Cardiac muscle cell (in vitro differentiated cells and primary cell): ENCODE measurements around the gene ACTR3. TPM values are rescaled to one million over a fixed set of nuclear protein-coding genes. Genes with fewer than 3 reads are reported as not detected.

Experiments used
- DNase-seq, 2 donors: peaks; one replicate each; pipeline versions ENCODE4 v3.0.0 to v3.0.0-alpha.2; 2010 to 2017; ENCODE audit warnings: low read depth in 1 of 2, low spot score in 1 of 2
- H3K27ac ChIP-seq: fragments of 200-600 bp; sonication (generic); 2 replicates; pipeline ENCODE4 v1.5.1; 2016
- H3K27me3 ChIP-seq: fragments of 200-600 bp; sonication (generic); 2 replicates; pipeline ENCODE4 v1.6.0; 2016; ENCODE audit warnings: control low read depth
- H3K36me3 ChIP-seq: fragments of 200-600 bp; sonication (generic); 2 replicates; pipeline ENCODE4 v1.5.1; 2016; ENCODE audit warnings: control low read depth
- H3K4me1 ChIP-seq: fragments of 200-600 bp; sonication (generic); 2 replicates; pipeline ENCODE4 v1.8.1; 2017; ENCODE audit warnings: low read depth, mild to moderate bottlenecking, mixed run types
- H3K4me3 ChIP-seq: fragments of 200-600 bp; sonication (generic); 2 replicates; pipeline ENCODE4 v1.5.1; 2016; ENCODE audit warnings: mild to moderate bottlenecking
- H3K9me3 ChIP-seq: fragments of 200-600 bp; sonication (generic); 2 replicates; pipeline ENCODE4 v1.5.1; 2017; ENCODE audit warnings: low read depth, mild to moderate bottlenecking, control low read depth
- polyA plus RNA-seq: library from polyadenylated mRNA; unstranded; fragments of >200 nt; fragmentation: Nextera tagmentation; extraction: Ambion mirVana; gene quantifications from 2 replicates; pipeline ENCODE4 v1.2.1, GENCODE V29; 2016
- total RNA-seq: library from RNA; depleted of rRNA; stranded (reverse); fragments of >200 nt; gene quantifications from 2 replicates; pipeline ENCODE4 v1.2.3, GENCODE V29; 2016
- TF ChIP-seq, protein P1 (sequence below): IDR thresholded peaks from 2 replicates; pipeline ENCODE4 v1.5.1; 2012; ENCODE audit warnings: low read depth, mild to moderate bottlenecking, low read length

ACTR3 gene
- total and polyA plus RNA-seq, 2 experiments from 2014 or later: 64.5 to 125 TPM

DNA sequence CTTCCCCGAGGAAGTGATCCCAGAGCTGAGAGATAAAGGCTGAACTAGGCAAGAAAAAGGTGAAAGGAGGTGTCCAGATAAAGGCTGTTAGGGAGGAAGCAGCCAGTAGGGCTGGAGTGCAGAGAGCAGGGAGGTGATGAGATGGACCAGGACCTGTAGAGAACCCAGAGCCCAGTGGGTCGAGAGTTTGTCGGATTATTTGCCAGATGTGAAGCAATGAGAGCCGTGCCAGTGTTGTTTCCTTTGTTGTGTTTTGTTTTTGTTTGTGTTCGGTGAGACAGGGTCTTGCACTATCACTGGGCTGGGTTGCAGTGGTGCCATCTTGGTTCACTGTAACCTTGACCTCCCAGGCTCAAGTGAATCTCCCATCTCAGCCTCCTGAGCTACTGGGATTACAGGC lies 111.3 kb downstream of the ACTR3 start:
- TF ChIP-seq, protein P1, sequence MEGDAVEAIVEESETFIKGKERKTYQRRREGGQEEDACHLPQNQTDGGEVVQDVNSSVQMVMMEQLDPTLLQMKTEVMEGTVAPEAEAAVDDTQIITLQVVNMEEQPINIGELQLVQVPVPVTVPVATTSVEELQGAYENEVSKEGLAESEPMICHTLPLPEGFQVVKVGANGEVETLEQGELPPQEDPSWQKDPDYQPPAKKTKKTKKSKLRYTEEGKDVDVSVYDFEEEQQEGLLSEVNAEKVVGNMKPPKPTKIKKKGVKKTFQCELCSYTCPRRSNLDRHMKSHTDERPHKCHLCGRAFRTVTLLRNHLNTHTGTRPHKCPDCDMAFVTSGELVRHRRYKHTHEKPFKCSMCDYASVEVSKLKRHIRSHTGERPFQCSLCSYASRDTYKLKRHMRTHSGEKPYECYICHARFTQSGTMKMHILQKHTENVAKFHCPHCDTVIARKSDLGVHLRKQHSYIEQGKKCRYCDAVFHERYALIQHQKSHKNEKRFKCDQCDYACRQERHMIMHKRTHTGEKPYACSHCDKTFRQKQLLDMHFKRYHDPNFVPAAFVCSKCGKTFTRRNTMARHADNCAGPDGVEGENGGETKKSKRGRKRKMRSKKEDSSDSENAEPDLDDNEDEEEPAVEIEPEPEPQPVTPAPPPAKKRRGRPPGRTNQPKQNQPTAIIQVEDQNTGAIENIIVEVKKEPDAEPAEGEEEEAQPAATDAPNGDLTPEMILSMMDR: no peak
- Histone ChIP-seq H3K4me1 (no peaks in the 10 kb centered on the region), H3K36me3 (no peaks in the 10 kb centered on the region), H3K27ac (no peak overlapping the region), H3K9me3 (no peaks in the 10 kb centered on the region), H3K27me3 (no peaks in the 10 kb centered on the region), H3K4me3 (no peak overlapping the region)
- no peak for DNase-seq

DNA sequence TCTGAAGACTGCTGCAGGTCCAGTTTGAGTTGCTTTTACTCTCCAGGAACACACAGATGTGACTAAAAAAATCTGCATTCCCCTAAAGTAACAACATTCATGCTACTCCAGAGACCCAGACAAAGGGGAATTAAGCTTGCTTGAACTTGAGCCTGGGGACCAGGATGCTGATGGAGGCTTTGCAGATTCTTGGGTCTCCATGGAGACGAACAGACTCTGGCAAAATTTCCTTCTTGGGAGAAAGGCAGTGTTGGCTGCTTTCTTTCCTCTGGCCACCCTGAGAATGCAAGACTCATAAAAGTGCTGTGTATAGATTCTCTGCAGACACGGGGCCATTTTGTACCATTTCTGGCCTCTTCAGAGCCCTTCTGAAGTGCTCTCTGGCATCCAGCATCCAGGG lies 112.0 kb downstream of the ACTR3 start:
- DNase-seq: no peak

DNA sequence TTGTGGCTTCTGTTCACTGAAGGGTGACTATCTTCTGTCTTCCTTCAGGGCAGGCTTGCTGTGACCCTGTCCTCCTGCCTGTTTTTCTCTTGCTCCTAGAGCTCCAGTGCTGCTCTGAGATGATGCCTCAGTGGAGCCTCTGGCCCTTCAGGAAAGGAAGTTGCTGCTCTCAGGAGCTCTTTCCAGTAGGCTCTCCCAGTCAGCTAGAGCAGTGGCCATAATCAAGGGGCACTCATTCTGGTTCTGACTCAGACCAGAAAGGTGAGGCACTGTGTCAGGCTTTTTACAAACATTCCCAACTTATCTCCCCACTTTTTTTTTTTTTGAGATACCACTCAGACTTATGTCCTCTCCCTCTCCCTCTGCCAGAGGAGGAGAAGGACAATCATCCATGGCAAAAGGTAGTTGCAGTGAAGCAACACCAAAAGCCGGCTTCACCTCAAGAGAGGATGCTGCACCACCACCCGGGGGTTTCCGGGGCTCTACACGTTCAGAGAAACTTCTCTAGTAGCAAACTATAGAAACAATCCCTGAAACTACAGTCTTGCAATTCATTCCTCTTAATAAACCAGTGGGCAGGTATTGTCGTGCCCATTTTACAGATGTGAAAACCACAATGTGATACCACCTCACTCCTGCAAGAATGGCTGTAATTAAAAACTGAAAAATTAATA lies 115.4 kb downstream of the ACTR3 start:
- no peaks in the 10 kb centered on the region for H3K4me1 ChIP-seq
- TF ChIP-seq, protein P1: no peak
- H3K27me3 ChIP-seq: no peaks in the 10 kb centered on the region
- no peaks in the 10 kb centered on the region for H3K9me3 ChIP-seq
- H3K27ac ChIP-seq: no peak overlapping the region
- no peaks in the 10 kb centered on the region for H3K36me3 ChIP-seq
- no peak overlapping the region for H3K4me3 ChIP-seq
- DNase-seq: no peak

More for the DNA sequence above, 112.0 kb downstream of the ACTR3 start:
- Histone ChIP-seq H3K4me1 (no peaks in the 10 kb centered on the region), H3K4me3 (no peak overlapping the region), H3K9me3 (no peaks in the 10 kb centered on the region), H3K27me3 (no peaks in the 10 kb centered on the region), H3K27ac (no peak overlapping the region), H3K36me3 (no peaks in the 10 kb centered on the region)
- TF ChIP-seq, protein P1: no peak

DNA sequence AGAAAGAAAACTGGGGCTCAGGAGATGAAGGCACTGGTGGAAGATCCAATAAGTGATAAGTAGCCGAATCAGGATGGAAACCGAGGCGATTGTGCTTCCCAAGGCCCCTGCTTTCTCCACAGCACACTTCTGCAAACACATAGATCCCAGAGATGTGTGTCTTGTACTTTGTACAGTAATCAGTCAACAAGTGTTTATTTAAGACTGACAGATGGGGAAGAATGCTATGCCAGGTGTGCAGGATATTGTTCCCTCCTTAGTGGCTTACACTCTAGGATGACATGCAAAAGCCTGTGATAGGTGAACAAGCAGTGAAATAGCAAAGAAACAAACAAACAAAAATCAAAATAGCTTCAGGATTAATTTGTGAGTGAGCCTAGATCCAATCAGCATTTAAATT lies 116.6 kb downstream of the ACTR3 start:
- no peaks in the 10 kb centered on the region for H3K36me3 ChIP-seq
- TF ChIP-seq, protein P1: no peak
- no peak for DNase-seq

DNA sequence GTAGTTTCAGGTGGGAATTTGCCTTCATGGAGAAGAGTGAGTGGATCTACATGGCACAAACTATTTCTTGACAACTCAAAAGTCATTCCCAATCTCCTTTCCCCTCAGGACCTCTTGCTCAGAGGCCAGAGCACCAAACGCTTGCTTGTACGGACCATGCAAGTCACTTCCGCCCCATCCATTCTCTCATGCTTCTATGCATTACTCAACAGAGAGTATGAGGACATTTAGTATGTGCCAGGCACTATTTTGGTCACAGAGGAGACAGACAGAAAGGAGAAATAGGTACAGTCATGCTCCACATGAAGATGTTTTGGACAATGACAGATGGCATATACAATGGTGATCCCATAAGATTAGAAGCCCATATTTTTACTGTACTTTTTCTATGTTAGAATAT lies 117.5 kb downstream of the ACTR3 start:
- H3K9me3 ChIP-seq: no peaks in the 10 kb centered on the region
- no peak overlapping the region for H3K4me3 ChIP-seq
- H3K36me3 ChIP-seq: no peaks in the 10 kb centered on the region
- DNase-seq: no peak
- H3K27me3 ChIP-seq: no peaks in the 10 kb centered on the region
- no peak overlapping the region for H3K27ac ChIP-seq
- no peaks in the 10 kb centered on the region for H3K4me1 ChIP-seq
- TF ChIP-seq, protein P1: no peak

More for the DNA sequence above, 116.6 kb downstream of the ACTR3 start:
- no peaks in the 10 kb centered on the region for H3K9me3 ChIP-seq
- H3K4me1 ChIP-seq: no peaks in the 10 kb centered on the region
- H3K4me3 ChIP-seq: no peak overlapping the region
- H3K27ac ChIP-seq: no peak overlapping the region
- H3K27me3 ChIP-seq: no peaks in the 10 kb centered on the region
